Gastrocnemius medialis (tissue), 4 donors: ENCODE results near the gene IQGAP2. TPM values are rescaled to one million over a fixed set of nuclear protein-coding genes. Genes with fewer than 3 reads are reported as not detected.

Experiments
- ATAC-seq, 2 donors: fragments of 150-250 bp; one replicate each; pipeline ENCODE4 v1.9.1; 2016
- DNase-seq, 2 donors: peaks; one replicate each; pipeline ENCODE4 v3.0.0-alpha.2; 2019
- H3K27ac ChIP-seq, 4 donors: fragments of 200-600 bp; sonication (generic); 1 replicate in 1 of 4; 2 replicates in 3 of 4; pipeline ENCODE4 v1.5.1; 2016 to 2018; ENCODE audit warnings: mild to moderate bottlenecking in 2 of 4, moderate library complexity in 1 of 4
- H3K27me3 ChIP-seq, 3 donors: fragments of 200-600 bp; sonication (generic) in 2 of 3; 1 replicate in 1 of 3; 2 replicates in 2 of 3; pipeline versions ENCODE4 v1.5.1 to v1.6.0; 2016 to 2019; ENCODE audit warnings: mild to moderate bottlenecking in 1 of 3, moderate library complexity in 1 of 3
- H3K36me3 ChIP-seq, 2 donors: fragments of 200-600 bp; sonication (generic) in 1 of 2; one replicate each; pipeline ENCODE4 v1.5.1; 2017 to 2018
- H3K4me1 ChIP-seq, 2 donors: fragments of 200-600 bp; sonication (generic) in 1 of 2; one replicate each; pipeline ENCODE4 v1.5.1; 2016 to 2017; ENCODE audit warnings: mild to moderate bottlenecking in 2 of 2
- H3K4me3 ChIP-seq, 4 donors: fragments of 200-600 bp; sonication (generic) in 3 of 4; 1 replicate in 1 of 4; 2 replicates in 3 of 4; pipeline ENCODE4 v1.5.1; 2016 to 2019; ENCODE audit warnings: mild to moderate bottlenecking in 2 of 4
- H3K9me3 ChIP-seq, 3 donors: fragments of 200-600 bp; sonication (generic) in 2 of 3; 1 replicate in 1 of 3; 2 replicates in 2 of 3; pipeline ENCODE4 v1.5.1; 2016 to 2019
- CTCF ChIP-seq, 5 experiments: fragments of 450-650 bp in 3 of 5; fragments of 200-600 bp in 2 of 5; sonication (generic) in 2 of 5; IDR thresholded peaks in 4 of 5; conservative IDR thresholded peaks in 1 of 5; 1 replicate in 4 of 5; 2 replicates in 1 of 5; pipeline ENCODE4 v1.5.1; 2016 to 2019; ENCODE audit warnings: antibody characterized with exemption in 5 of 5, mild to moderate bottlenecking in 3 of 5, moderate library complexity in 3 of 5
- POLR2A ChIP-seq, 2 donors: fragments of 450-650 bp; IDR thresholded peaks; one replicate each; pipeline ENCODE4 v1.6.1; 2017; ENCODE audit warnings: antibody characterized with exemption in 2 of 2, mild to moderate bottlenecking in 2 of 2, moderate library complexity in 2 of 2
- in situ Hi-C, 4 donors: fragments of 200-750 bp; cut with MboI; loops; one replicate each; pipeline versions ENCODE4 v1.15.0 to v1.8.0; 2017; ENCODE audit warnings: low sequenced_read_pairs in 4 of 4
- intact Hi-C: fragments of 100-400 bp; cut with DNase I; formaldehyde crosslinking; loops from one replicate; pipeline ENCODE4 v1.15.1; 2023; ENCODE audit warnings: low total_unique reads
- total RNA-seq, 4 donors: library from RNA; depleted of rRNA; stranded (reverse); fragments of >200 nt; gene quantifications; one replicate each; pipeline versions ENCODE4 v1.1.0 to v1.2.3, GENCODE V29; 2016

IQGAP2 gene
- total RNA-seq, 4 donors from 2014 or later, result 1.5 to 6.8 (median 2.5) TPM

- H3K4me3 ChIP-seq, result no peak overlapping the region
- TF ChIP-seq POLR2A (IDR thresholded peaks at IDR 0.05) (no peak), CTCF (IDR thresholded peaks at IDR 0.05 in 4 of 5, conservative IDR thresholded peaks at IDR 0.05 in 1 of 5) (no peak)
- ATAC-seq, result no peak
- H3K27me3 ChIP-seq, result no peaks in the 10 kb centered on the region
- no peak for DNase-seq
- H3K27ac ChIP-seq, result no peak overlapping the region
- intact Hi-C loops, result no loop called here
- no peaks in the 10 kb centered on the region for H3K36me3 ChIP-seq
- no peaks in the 10 kb centered on the region for H3K4me1 ChIP-seq
- no peaks in the 10 kb centered on the region for H3K9me3 ChIP-seq
- in situ Hi-C loops, result no loop called here
Measured at GRCh38 chr5:76555717-76556116, 152.6 kb downstream of the IQGAP2 start.

- in situ Hi-C loops, result no loop called here
- Histone ChIP-seq H3K36me3 (no peaks in the 10 kb centered on the region), H3K4me3 (no peak overlapping the region), H3K27me3 (no peaks in the 10 kb centered on the region), H3K27ac (no peak overlapping the region), H3K4me1 (no peaks in the 10 kb centered on the region), H3K9me3 (no peaks in the 10 kb centered on the region)
- no peak for ATAC-seq
- no peak for TF ChIP-seq POLR2A (IDR thresholded peaks at IDR 0.05)
- TF ChIP-seq CTCF (IDR thresholded peaks at IDR 0.05 in 4 of 5, conservative IDR thresholded peaks at IDR 0.05 in 1 of 5), result no peak
- intact Hi-C loops, result no loop called here
- DNase-seq, result no peak
Measured at GRCh38 chr5:76556511-76557221, 153.6 kb downstream of the IQGAP2 start.

GRCh38 chr5:76560952-76561891, 158.1 kb downstream of the IQGAP2 start:
- TF ChIP-seq CTCF (IDR thresholded peaks at IDR 0.05 in 4 of 5, conservative IDR thresholded peaks at IDR 0.05 in 1 of 5) (no peak), POLR2A (IDR thresholded peaks at IDR 0.05) (no peak)
- Histone ChIP-seq H3K4me1 (no peaks in the 10 kb centered on the region), H3K36me3 (no peaks in the 10 kb centered on the region), H3K27me3 (no peaks in the 10 kb centered on the region), H3K27ac (no peak overlapping the region), H3K9me3 (no peaks in the 10 kb centered on the region), H3K4me3 (no peak overlapping the region)
- in situ Hi-C loops, result no loop called here
- no peak for DNase-seq
- intact Hi-C loops, result no loop called here
- no peak for ATAC-seq

GRCh38 chr5:76561959-76562358, 158.9 kb downstream of the IQGAP2 start:
- intact Hi-C loops (no loop called here), in situ Hi-C loops (no loop called here)
- H3K4me3 ChIP-seq, result no peak overlapping the region
- no peaks in the 10 kb centered on the region for H3K27me3 ChIP-seq
- TF ChIP-seq POLR2A (IDR thresholded peaks at IDR 0.05), result no peak
- no peak for TF ChIP-seq CTCF (IDR thresholded peaks at IDR 0.05 in 4 of 5, conservative IDR thresholded peaks at IDR 0.05 in 1 of 5)
- H3K9me3 ChIP-seq, result no peaks in the 10 kb centered on the region
- ATAC-seq (no peak), DNase-seq (no peak)
- H3K4me1 ChIP-seq, result no peaks in the 10 kb centered on the region
- H3K27ac ChIP-seq, result no peak overlapping the region
- H3K36me3 ChIP-seq, result no peaks in the 10 kb centered on the region
